HL-60 (cell line): ENCODE data around the gene GNRHR.

ENCODE experiments used
- POLR2AphosphoS5 ChIP-seq: IDR thresholded peaks from 2 replicates; pipeline ENCODE4 v1.6.1; 2012; ENCODE audit warnings: low read depth
- TF ChIP-seq, protein P1 (sequence below): IDR thresholded peaks from one replicate; pipeline ENCODE4 v1.5.1; 2011; ENCODE audit warnings: low read length, control low read depth, inconsistent platforms; ENCODE audit not compliant: insufficient read depth

- TF ChIP-seq, protein P1, sequence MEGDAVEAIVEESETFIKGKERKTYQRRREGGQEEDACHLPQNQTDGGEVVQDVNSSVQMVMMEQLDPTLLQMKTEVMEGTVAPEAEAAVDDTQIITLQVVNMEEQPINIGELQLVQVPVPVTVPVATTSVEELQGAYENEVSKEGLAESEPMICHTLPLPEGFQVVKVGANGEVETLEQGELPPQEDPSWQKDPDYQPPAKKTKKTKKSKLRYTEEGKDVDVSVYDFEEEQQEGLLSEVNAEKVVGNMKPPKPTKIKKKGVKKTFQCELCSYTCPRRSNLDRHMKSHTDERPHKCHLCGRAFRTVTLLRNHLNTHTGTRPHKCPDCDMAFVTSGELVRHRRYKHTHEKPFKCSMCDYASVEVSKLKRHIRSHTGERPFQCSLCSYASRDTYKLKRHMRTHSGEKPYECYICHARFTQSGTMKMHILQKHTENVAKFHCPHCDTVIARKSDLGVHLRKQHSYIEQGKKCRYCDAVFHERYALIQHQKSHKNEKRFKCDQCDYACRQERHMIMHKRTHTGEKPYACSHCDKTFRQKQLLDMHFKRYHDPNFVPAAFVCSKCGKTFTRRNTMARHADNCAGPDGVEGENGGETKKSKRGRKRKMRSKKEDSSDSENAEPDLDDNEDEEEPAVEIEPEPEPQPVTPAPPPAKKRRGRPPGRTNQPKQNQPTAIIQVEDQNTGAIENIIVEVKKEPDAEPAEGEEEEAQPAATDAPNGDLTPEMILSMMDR = no peak
- TF ChIP-seq POLR2AphosphoS5 = no peak
Observed at GRCh38 chr4:67744561-67745283, 9.5 kb downstream of the GNRHR start.
